ENCODE results near the gene NID2.

- TF ChIP-seq ARNTL (CRISPR knock-in tag; IDR thresholded peaks at IDR 0.05; ENCODE audit: borderline replicate concordance, low read depth) (no peak), PATZ1 (CRISPR knock-in tag; IDR thresholded peaks at IDR 0.05; ENCODE audit: borderline replicate concordance) (no peak), TSHZ2 (CRISPR knock-in tag; IDR thresholded peaks at IDR 0.05) (no peak), ZNF565 (CRISPR knock-in tag; conservative IDR thresholded peaks at IDR 0.05; ENCODE audit: low read depth) (no peak), ZFP30 (CRISPR knock-in tag; IDR thresholded peaks at IDR 0.05) (no peak), ZFP3 (CRISPR knock-in tag; IDR thresholded peaks at IDR 0.05) (no peak), CSRNP3 (CRISPR knock-in tag; IDR thresholded peaks at IDR 0.05) (no peak)
Observed at GRCh38 chr14:52076334-52076733, 7.5 kb upstream of the NID2 start.
